ENCODE data around the gene CCSER1.

CCSER1 gene

DNA sequence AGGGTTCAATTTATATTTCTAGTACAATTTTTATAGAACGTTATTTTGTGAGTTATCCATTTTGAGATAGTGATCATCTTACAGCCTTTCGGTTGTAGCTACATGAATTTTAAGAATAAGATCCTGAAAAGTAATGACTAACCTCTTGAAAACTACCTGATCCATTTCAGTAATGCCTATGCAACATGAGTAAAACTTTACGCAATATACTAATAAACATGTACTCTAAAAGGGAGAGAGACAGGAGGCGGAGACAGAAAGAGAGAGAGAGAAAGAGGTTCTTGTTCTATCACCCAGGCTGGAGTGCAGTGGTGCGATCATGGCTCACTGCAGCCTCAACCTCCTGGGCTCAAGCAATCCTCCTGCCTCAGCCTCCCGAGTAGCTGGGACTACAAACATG is 816.1 kb downstream of the CCSER1 start:
- DNase-seq (ENCODE audit: low read depth in 2 of 2), result no peak

DNA sequence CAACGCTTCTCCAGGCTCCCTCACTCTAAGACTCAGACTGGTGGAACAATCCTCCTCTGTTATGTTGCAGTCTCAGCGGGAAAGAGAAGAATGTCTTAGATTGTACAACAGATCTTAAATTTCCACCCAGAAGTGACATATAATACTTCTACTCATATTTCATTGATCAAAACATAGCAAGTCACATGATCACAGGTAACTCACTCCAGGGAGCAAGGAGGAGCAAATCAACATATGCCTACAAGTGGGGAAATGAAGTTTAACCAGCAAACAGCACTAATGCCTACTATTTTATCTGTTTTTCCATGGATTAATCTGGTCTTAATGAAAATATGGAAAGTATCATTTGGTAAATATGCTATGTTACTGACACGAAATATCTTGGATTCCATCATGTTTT is 819.8 kb downstream of the CCSER1 start:
- DNase-seq (ENCODE audit: low read depth in 2 of 2), result no peak

DNA sequence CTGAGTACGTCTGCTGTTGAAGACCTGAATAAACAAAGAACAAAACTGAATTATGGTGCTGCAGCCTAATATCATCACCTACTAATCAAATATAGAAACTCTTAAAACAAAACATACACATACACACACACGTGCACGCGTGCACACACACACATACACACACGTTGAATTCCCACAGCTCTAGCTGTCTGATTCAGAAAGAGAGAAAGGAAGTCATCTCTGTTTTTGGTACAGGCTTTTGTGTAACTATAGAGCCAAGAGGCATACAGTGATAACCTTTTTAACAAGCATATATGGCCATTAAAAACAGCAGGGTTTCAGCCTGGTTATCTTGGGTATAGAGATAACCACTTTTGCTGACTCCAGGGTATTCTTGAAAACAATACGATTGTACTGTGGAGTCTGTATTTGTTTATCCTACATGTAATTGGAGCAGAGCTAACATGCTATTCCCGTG is 823.2 kb downstream of the CCSER1 start:
- no peak for DNase-seq (ENCODE audit: low read depth in 2 of 2)

DNA sequence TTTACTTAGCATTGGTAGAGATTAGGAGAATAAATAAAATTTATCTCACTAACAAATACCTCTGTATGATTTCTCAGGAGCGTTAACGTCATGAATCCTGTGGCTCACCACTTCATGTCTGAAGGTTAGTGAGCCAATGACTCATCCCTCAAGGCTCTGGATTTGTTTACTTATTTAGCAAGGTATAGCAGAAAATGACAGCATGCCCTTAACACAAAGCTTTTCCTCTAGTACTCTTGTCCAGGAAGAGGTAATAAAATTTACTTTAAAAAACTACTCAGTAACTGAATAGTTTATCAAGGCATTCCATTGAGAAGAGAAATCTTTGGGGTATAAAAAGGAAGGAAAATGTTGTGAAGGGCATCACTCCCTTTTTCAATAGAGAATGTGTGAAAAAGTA is 823.8 kb downstream of the CCSER1 start:
- DNase-seq (ENCODE audit: low read depth in 2 of 2), result no peak

DNA sequence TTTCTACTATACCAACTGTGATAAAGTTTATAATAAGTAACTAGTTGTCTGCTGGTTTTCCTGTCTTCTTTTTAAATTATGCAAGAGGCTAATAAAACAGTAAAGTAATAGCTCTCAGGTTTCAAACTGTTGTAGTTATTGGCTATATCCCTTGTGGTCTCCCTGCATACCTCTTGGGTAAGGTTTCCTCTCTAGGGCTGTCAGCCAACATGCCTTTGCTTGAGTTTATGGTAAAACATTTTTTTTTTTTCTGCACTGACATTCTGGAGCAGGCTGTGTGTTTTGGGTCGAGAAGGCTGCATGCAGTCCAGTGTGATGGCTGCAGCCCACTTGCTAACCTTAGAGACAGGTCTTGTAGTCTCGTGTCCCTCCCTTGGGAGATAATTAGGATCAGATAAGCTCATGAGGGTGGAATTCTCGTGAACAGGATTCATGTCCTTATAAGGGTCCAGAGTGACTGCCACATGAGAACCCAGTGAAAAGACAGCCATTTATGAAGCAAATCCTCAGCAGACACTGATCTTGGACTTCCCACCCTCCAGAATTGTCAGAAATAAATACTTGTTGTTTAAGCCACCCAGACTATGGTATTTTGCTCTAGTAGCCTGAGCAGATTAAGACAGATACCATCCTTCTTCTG is 831.2 kb downstream of the CCSER1 start:
- no peak for DNase-seq (ENCODE audit: low read depth in 2 of 2)

DNA sequence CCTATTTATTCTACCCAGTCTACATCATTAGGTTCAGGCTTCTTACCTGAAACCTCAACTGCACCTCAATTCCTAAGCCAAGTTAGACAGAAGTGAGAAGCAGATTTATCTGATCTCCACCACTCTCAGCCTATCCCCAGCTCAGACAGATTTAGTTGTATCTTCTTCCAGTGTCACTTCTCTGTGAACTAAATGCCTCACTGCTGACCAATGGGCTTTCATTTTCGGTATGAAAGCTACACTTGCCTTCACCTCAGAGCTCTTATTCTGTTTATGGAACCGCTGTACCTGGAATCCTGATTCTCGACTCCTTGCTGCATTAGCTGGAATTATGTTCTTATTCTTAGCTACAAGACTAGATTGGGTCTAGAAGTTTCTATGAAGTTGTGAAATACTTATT is 833.2 kb downstream of the CCSER1 start:
- no peak for DNase-seq (ENCODE audit: low read depth in 2 of 2)

DNA sequence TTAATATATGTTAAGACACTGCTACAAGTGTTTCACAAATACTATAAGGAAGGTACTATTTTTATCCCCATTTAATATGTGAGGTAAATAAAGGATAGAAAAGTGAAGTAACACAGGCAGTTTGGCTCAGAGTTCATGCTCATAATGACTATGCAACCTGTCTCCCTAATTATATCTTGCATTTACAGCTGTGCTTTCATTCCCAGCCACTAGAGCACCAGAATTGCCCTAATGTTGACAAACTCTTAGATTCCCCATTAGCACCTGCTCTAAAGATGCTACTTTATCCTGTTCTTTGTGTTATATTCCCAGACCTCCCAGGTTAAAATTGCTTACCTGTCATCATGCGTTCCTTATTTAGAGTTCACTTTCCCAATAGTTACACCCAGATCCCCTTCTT is 833.6 kb downstream of the CCSER1 start:
- no peak for DNase-seq (ENCODE audit: low read depth in 2 of 2)

DNA sequence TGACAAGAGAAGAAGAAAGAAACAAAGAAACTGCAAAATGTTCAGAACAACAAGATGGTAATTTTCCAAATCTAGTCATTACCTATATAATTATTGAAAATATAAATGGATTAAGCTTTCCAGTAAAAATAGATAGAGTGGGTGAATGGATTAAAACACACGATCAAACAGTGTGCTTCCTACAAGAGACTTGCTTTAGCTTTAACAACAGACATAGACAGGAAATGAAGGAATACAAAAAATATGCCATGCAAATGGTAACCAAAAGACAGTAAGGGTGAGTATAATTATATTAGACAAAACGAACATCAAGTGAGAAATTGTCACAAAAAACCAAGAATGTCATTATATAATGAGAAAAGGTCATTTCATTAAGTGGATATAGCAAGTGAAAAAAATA is 842.8 kb downstream of the CCSER1 start:
- DNase-seq (ENCODE audit: low read depth in 2 of 2), result no peak

DNA sequence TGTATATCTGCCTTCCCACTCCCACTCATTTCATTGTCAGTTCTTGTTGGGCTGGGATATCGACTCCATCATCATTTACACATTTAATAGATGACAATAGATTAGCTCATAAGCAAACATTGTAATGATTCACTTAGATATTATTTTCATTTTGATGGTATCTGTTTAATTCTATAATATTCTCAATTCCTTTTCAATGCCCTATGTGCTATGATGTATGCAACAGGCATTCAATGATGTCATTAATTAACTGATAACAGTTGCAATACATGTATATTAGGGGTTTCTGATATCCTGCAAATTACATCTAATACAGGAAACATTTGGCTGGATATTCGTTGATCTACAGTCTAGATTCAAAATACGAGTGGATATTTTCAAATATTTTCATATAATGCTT is 850.5 kb downstream of the CCSER1 start:
- no peak for DNase-seq (ENCODE audit: low read depth in 2 of 2)

DNA sequence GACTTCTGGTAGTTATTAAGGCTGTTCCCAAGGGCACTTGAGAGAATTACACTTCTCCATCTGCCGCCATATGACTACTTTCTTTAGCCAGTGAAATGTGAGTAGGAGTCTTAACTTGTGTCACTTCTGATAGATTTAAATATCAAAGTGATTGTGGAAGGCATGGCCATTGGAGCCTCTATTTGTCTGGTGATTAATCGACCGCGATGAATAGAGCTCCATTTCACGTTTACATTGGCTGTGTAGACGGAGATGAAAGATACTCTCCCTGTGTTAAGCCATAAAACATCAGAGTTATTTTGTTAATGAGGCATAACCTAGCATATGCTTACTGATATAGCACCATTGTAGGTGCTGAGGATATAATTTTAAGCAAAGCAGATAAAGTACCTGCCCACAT is 852.4 kb downstream of the CCSER1 start:
- no peak for DNase-seq (ENCODE audit: low read depth in 2 of 2)

DNA sequence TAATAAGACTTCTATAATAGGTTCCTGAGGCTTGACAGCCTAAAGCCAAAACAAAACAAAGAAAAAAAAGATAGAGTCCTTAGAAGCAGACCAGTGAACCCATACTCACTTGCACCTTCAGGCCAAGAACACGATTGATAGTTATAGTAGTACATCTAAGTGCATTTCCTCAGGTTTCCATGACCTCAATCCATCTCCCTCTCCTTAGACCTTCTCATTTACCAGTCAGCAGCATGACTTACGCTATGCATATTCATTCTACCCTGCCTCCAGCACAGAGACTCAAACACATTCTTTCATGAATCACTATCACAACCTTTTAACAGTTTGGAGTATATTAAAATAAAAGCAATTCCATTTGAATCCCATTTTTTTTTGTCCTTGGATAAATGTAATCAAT is 855.6 kb downstream of the CCSER1 start:
- no peak for DNase-seq (ENCODE audit: low read depth in 2 of 2)

DNA sequence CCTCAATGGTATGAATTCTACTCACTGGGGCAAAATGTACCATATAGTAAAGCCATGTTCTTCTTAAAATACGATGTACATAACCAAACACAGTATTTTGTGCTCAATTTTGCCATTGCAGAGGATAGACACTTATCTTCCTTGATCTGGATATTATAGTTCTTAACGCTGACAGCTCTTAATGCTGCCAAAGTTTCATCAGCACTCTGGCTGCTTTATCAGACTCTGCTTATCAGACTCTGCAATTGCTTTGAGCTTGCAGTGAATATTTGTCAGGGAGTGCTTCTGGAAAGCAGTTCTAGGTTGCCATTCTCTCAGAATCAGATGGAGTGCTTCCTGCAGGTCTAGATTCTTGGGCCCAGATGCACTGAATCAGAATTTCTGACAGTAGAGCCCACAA is 863.1 kb downstream of the CCSER1 start:
- DNase-seq (ENCODE audit: low read depth in 2 of 2), result no peak

DNA sequence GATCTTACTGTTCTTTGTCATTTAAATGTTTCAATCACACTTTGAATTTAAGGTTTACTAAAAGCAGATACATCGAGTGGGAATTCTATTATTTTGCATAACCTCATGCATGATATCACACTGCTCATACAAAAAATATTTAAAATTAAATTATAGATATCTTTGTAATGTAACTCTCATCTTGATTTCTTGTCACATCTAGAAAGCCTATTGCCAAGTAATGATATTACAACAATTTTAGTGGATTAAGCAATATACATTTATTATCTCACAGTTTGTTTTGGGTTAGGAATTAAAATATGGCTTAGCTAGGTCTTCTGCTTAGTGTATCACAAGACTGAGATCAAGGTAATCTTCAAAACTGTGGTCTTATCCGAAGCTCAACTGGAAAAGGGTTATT is 865.0 kb downstream of the CCSER1 start:
- no peak for DNase-seq (ENCODE audit: low read depth in 2 of 2)

DNA sequence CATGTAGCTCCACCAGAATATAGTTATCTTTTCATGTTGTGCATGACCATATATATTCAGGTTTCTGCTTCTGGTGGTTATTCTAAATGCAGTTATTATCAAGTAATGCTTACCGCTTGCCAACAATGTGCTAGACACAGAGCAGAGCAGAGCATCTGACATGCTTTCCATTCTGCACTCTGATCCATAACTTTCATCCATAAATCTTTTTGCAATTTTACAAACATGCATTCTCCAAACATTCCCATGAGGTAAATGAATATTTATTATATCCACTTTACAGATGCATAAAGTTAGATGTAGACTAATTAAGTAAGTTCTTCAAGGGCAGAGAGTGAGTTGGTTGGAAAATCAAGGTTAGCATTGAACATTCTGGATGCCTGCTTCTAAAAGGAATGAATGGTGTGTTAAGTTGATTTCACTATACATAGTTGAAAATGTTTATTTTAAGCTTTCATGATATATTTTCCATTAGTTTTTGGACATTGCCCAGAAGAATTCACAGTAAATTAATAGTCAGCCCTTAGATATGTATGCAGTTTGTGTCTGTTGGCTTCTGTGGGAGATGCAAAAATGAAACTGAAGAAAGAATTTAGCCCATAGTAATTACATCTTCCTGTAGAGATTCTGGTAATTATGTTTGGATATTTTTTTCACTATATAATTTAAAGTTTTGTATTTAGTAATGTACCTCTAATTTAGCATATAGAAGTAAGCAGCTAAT is 867.8 kb downstream of the CCSER1 start:
- DNase-seq (ENCODE audit: low read depth in 2 of 2), result no peak

DNA sequence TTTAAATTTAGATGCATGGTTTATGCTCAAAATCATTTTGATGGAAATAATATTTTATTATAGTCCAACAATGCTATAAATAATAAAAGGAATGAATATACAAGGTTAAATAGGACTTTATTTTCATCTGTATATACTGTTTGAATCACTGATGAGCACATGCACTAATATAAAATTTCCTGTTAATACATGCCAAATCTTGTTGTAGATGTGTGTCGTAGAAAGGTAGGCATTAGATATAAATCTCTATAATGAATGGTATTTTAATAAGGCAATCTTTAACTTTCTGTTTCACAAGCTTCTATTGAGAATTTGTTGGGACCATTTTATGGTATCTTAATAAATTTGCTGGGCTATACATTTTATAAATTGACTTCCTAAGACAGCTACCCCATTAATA is 868.8 kb downstream of the CCSER1 start:
- DNase-seq (ENCODE audit: low read depth in 2 of 2), result no peak

DNA sequence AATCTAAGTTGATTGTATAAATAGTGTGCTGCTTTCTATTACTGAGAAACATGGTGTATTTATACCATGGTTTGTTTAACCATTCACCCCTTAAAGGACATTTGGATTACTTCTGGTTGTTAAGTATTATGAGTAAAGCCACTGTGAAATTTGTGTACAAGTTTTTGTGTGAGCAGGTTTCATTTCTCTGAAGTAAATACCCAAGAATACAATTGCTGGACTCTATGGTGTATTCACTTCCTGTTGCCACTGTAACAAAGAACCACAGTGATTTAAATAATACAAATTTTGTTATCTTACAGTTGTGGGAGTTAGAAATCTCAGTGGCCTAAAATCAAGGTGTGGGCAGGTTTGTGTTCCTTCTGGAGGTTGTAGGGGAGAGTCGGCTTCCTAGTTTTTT is 869.6 kb downstream of the CCSER1 start:
- DNase-seq (ENCODE audit: low read depth in 2 of 2), result no peak

DNA sequence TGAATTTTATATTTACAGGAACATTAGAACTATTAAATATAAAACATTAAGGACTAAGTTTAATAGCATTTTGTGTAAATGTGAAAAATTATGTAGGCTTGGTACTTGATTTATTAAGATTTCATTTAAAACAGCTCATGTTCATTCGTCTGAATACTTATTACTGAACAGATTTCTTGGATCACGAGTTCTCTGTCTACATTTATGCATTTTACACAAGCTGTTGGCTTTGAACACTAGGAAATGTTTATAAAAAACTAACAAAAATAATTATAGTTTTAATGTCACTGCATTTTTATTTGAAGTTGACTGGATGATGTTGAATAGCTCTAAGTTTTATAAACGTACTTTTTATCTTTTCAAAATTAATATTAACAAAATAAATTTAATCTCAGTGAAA is 888.7 kb downstream of the CCSER1 start:
- no peak for DNase-seq (ENCODE audit: low read depth in 2 of 2)

DNA sequence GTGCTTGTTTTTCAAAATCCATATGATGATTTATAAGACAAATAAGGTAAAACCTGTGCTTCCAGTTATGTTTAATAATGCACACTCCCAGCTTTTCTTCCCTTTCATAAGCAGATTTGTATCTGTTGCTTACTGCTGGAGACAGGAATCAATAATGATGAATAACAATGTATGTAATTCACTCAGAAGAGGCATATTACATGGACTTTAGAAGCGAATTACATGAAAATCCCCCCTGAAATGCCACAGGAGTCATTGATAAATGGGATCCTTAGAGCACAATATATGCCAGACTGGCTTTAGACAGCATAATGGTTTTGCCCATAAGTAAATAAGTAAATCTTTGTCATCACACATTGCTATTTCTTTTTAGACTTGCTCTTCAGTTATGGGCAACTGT is 892.3 kb downstream of the CCSER1 start:
- DNase-seq (ENCODE audit: low read depth in 2 of 2), result no peak

DNA sequence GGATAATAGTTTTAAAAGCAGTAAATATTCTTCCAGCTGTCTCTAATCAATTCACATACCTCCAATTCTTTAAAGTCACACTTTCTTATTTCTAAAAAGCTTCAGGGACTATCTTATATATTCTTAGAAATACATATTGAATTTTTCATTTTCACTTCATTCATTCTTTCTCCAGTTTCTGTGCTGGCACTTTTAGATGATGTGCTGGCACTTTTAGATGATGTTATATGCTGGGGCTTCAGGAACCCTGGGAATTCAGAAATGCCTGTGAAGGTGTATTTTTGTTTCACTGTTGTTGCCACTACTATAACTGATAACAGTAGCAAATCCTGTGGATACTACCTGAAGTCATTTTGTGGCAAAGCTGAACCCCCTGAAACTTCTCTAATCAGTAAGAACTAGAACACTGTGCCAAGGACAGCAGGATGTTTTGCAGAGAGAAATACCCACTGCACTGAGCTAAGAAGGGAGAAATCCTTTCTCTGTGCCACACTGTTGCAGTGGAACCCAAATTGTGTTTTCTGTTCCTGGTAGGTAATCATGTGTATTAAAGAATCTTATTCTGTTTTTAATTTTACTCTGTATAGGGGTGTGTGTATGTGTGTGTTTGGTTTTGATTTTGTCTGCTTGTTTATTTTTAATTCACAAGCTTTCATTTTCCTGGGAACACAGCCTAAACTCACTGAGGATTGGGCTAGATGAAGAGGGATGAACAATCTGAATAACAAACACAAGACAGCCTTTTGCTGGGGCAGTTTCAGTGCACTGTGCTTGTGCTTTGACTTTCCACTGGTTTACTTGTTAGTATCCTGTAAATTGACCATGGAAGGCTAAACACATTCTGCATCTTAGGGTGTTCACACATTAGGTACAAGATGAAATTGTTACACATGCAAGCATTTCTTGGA is 898.3 kb downstream of the CCSER1 start:
- DNase-seq (ENCODE audit: low read depth in 2 of 2), result no peak

DNA sequence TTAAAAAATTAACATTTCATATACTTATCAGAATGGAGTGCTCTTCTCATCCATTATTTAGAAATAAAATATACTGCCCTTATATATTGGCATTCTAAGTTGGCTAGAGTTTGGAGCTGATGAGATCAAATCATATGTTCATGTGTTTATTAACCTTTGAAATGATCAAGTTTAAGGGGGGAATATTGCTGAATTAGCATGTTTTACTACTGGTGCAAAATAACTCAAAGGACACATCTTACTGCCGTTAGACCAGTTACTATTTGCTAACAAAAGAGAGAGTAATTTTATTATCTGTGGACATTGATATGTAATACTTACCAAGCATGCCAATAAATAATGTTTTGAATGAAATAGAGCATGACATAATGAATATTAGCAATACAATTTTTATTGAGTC is 901.0 kb downstream of the CCSER1 start:
- DNase-seq (ENCODE audit: low read depth in 2 of 2), result no peak

DNA sequence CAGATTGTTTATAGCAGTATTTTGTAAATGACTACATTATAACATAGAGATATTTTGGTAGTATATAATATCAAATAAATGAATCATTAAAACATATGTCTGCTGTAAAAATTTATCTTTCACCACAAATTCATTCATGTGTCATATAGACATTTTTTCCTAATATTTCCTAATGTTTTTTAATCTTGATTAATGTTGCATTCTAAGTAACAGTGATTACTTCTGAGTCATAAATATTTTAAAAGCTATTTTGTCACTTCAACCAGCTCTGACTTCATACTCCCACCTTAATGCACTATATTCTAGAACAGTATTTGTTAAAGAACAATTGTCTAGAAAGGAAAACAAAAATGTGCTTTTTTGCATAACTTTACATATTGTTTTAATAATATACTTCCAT is 904.6 kb downstream of the CCSER1 start:
- no peak for DNase-seq (ENCODE audit: low read depth in 2 of 2)

DNA sequence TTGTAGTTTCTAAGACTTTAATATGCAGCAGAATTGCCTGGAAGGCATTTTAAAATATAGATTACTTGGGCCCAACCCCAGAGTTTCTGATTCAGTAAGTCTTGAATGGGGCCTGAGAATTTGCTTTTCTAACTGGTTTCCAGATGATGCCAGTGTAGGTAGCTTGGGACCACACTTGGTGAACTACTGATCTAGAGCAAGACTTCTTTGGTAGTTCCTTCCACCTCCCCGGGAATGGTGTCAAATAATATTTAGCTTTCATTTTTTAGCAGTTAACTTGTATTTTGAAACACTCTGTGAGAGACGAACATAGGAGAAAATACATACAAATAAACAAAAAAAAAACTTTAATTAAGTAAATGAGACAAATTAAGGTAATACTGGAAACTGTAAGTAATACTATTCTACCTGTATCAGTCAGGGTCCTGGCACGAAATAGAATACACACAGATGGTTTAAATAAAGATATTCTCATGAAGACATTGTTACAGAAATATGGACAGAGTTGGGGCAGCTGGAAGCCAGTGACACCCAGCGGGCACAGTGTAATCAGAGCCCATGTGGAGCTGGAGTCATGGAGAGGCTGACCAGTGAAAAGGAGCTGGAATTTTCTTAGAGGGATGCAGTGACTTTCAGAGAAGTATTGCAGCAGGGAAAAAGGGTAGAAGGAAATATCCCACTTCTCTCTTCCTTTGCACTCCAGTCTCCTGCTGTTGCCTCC is 905.7 kb downstream of the CCSER1 start:
- no peak for DNase-seq (ENCODE audit: low read depth in 2 of 2)

All from stimulated activated CD8-positive, alpha-beta memory T cell treated with anti-CD3 and anti-CD28 coated beads, Interleukin-7, amount 100 ng/mL, for 1 hour (primary cell).